Measurements from ENCODE around the gene DOCK1. TPM values are rescaled to one million over a fixed set of nuclear protein-coding genes. Genes with fewer than 3 reads are reported as not detected.

The DOCK1 gene
- total RNA-seq, 1 donor from 2014 or later = 52.7 TPM

DNA sequence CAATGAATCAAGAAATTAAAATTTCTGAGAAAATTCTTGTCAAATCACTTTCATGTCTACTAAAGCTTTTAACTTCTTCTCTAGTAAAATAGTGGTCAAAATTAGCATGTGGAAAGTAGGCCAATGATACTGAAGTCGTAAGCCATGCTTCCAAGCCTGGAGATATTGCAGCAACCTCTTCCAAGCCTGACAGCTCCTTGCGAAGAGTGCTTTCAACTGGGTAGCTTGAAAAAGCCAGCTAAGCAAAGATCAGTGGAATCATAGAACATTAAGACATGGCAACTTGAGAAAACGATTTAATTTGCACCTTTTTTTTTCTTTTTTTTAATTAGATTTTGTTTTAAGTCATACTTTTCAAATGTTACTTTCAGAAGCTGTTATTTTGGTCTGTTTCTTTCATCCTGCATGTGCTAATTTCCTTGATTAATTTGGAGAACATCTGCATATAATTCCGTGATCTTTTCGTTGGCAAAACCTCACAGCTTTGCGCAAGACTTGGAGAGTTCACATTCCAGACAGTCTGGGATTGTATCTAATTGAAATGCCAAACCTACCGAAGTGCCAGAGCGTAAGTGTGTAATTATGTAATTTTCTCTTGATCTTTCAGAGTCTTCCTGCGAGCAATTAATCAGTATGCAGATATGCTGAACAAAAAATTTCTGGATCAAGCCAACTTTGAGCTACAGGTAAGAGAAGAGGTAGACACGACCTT is 433.3 kb downstream of the DOCK1 start:
- H3K4me3 ChIP-seq (ENCODE audit: low read length in 3 of 3) = no peak overlapping the region

DNA sequence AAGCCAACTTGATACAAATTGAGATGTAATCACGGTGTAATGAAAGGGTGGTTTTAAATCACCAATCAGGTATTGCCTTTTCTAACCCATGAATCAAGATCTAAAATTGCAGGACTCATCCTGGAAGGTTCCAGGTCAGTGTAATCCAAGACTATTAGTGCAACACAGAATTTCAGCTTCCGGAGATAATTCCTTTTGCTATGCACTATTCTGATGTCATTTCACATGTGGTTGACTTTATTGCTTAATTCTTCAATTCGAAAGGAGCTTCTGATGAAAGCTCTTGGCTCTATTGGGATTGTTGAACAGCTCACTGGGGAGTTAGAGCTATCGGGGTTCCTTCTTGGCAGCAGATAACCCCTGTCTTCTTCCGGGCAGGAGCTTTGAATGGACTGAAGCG is 438.6 kb downstream of the DOCK1 start:
- H3K27me3 ChIP-seq (ENCODE audit: control insufficient read depth in 3 of 3, insufficient read depth in 3 of 3, low read length in 3 of 3) = no peaks in the 10 kb centered on the region

More for the DNA sequence above, 433.3 kb downstream of the DOCK1 start:
- peaks cover 0 to 3% (median 3%) of the 10 kb centered on the region in 3 donors for H3K4me1 ChIP-seq (ENCODE audit: control insufficient read depth in 3 of 3, insufficient read depth in 3 of 3, low read length in 3 of 3)
- H3K27ac ChIP-seq (ENCODE audit: low read depth, low read length) = no peak overlapping the region
- no peak overlapping the region for H3K9ac ChIP-seq (ENCODE audit: low read depth in 1 of 3, low read length in 3 of 3)
- H3K9me3 ChIP-seq (ENCODE audit: control insufficient read depth in 3 of 3, low read length in 3 of 3) = no peaks in the 10 kb centered on the region
- H3K27me3 ChIP-seq (ENCODE audit: control insufficient read depth in 3 of 3, insufficient read depth in 3 of 3, low read length in 3 of 3) = no peaks in the 10 kb centered on the region
- no peaks in the 10 kb centered on the region for H3K36me3 ChIP-seq (ENCODE audit: control insufficient read depth in 3 of 3, insufficient read depth in 3 of 3, low read length in 3 of 3)

DNA sequence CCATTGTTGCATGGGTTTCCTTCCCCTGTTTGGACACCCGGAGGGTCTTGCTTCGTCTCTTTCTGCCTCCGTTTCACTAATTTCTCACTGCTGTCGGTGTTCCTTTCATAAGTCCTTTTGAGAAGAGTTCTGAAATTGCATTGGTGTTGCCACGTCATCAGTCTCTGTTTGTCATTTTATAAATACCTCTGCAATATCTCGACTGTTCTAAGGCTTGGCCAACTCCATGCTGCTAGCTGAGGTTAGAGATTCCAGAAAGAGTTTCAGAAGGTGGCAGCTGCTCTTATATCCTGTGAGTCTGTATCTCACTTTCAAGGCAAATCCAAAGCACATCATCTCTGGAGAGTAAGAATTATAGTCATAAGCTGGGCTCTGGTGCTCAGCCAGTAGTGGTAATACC is 439.1 kb downstream of the DOCK1 start:
- H3K9me3 ChIP-seq (ENCODE audit: control insufficient read depth in 3 of 3, low read length in 3 of 3) = no peaks in the 10 kb centered on the region
- H3K4me1 ChIP-seq (ENCODE audit: control insufficient read depth in 3 of 3, insufficient read depth in 3 of 3, low read length in 3 of 3) = no peaks in the 10 kb centered on the region
- H3K36me3 ChIP-seq (ENCODE audit: control insufficient read depth in 3 of 3, insufficient read depth in 3 of 3, low read length in 3 of 3) = peaks cover 0 to 5% (median 4%) of the 10 kb centered on the region in 3 donors
- H3K9ac ChIP-seq (ENCODE audit: low read depth in 1 of 3, low read length in 3 of 3) = no peak overlapping the region
- H3K4me3 ChIP-seq (ENCODE audit: low read length in 3 of 3) = no peak overlapping the region
- H3K27me3 ChIP-seq (ENCODE audit: control insufficient read depth in 3 of 3, insufficient read depth in 3 of 3, low read length in 3 of 3) = no peaks in the 10 kb centered on the region
- no peak overlapping the region for H3K27ac ChIP-seq (ENCODE audit: low read depth, low read length)

More for the DNA sequence above, 438.6 kb downstream of the DOCK1 start:
- H3K9ac ChIP-seq (ENCODE audit: low read depth in 1 of 3, low read length in 3 of 3) = no peak overlapping the region
- peaks cover 0 to 5% (median 4%) of the 10 kb centered on the region in 3 donors for H3K36me3 ChIP-seq (ENCODE audit: control insufficient read depth in 3 of 3, insufficient read depth in 3 of 3, low read length in 3 of 3)
- no peaks in the 10 kb centered on the region for H3K4me1 ChIP-seq (ENCODE audit: control insufficient read depth in 3 of 3, insufficient read depth in 3 of 3, low read length in 3 of 3)
- no peaks in the 10 kb centered on the region for H3K9me3 ChIP-seq (ENCODE audit: control insufficient read depth in 3 of 3, low read length in 3 of 3)
- no peak overlapping the region for H3K27ac ChIP-seq (ENCODE audit: low read depth, low read length)
- H3K4me3 ChIP-seq (ENCODE audit: low read length in 3 of 3) = no peak overlapping the region

DNA sequence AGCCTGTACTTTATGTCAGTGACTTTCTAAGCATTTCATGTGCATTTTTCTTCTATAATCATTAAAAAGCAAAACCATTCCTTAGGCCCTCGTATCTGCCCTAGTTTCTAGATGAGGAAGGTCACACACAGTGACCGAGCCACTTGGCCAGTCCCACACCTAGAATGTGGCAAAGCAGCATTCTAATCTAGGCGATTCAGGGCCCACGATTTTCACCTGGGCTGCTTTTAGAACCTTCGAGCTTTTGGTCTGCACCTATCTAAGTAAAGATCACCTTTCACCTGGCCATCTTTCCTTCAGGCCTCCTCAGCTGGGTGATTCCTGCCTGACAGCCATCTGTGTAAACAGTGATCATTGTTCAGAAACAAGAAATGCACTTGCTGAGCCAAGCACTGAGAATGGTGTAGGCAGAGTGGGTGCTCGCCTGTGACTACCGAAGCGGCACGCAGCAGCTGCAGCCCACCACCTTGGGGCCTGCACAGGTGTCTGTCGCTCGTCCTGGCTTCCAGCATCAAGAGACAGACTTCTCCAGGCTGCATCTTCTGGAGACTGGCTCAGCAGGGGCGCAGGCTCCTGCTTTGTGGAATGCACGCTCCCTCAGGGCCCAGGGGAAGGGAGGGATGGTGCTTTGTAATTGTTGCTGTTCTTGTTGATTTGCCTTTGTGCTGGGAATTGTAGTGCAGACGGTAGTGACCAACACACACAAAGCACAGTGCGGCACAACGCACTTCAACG is 440.2 kb downstream of the DOCK1 start:
- no peak overlapping the region for H3K27ac ChIP-seq (ENCODE audit: low read depth, low read length)
- peaks cover 0 to 5% (median 4%) of the 10 kb centered on the region in 3 donors for H3K36me3 ChIP-seq (ENCODE audit: control insufficient read depth in 3 of 3, insufficient read depth in 3 of 3, low read length in 3 of 3)
- H3K9me3 ChIP-seq (ENCODE audit: control insufficient read depth in 3 of 3, low read length in 3 of 3) = no peaks in the 10 kb centered on the region
- no peak overlapping the region for H3K9ac ChIP-seq (ENCODE audit: low read depth in 1 of 3, low read length in 3 of 3)
- no peak overlapping the region for H3K4me3 ChIP-seq (ENCODE audit: low read length in 3 of 3)
- H3K4me1 ChIP-seq (ENCODE audit: control insufficient read depth in 3 of 3, insufficient read depth in 3 of 3, low read length in 3 of 3) = no peaks in the 10 kb centered on the region
- no peaks in the 10 kb centered on the region for H3K27me3 ChIP-seq (ENCODE audit: control insufficient read depth in 3 of 3, insufficient read depth in 3 of 3, low read length in 3 of 3)

DNA sequence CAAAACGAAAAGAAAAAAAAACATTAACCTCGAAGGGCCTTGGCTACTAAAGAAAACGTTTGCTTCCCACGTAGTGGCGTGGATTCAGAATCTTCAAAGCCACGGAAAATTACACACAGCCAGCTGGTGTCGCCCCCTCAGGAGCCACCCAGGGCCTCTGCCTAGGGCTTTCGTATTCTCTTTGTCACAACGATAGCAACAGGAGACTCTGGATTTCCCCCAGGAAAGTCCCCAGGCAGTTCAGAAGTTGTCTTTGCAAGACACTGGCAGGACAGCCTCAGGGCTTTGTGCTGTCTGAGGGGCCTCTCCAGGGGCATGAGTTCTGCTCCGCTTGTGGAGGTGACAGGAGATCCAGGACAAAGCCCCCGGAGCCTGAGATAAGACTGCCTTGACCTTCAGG is 441.4 kb downstream of the DOCK1 start:
- H3K4me3 ChIP-seq (ENCODE audit: low read length in 3 of 3) = no peak overlapping the region
- H3K4me1 ChIP-seq (ENCODE audit: control insufficient read depth in 3 of 3, insufficient read depth in 3 of 3, low read length in 3 of 3) = no peaks in the 10 kb centered on the region
- H3K27ac ChIP-seq (ENCODE audit: low read depth, low read length) = no peak overlapping the region
- peaks cover 0 to 5% (median 4%) of the 10 kb centered on the region in 3 donors for H3K36me3 ChIP-seq (ENCODE audit: control insufficient read depth in 3 of 3, insufficient read depth in 3 of 3, low read length in 3 of 3)
- H3K9ac ChIP-seq (ENCODE audit: low read depth in 1 of 3, low read length in 3 of 3) = no peak overlapping the region
- H3K27me3 ChIP-seq (ENCODE audit: control insufficient read depth in 3 of 3, insufficient read depth in 3 of 3, low read length in 3 of 3) = no peaks in the 10 kb centered on the region
- H3K9me3 ChIP-seq (ENCODE audit: control insufficient read depth in 3 of 3, low read length in 3 of 3) = no peaks in the 10 kb centered on the region

DNA sequence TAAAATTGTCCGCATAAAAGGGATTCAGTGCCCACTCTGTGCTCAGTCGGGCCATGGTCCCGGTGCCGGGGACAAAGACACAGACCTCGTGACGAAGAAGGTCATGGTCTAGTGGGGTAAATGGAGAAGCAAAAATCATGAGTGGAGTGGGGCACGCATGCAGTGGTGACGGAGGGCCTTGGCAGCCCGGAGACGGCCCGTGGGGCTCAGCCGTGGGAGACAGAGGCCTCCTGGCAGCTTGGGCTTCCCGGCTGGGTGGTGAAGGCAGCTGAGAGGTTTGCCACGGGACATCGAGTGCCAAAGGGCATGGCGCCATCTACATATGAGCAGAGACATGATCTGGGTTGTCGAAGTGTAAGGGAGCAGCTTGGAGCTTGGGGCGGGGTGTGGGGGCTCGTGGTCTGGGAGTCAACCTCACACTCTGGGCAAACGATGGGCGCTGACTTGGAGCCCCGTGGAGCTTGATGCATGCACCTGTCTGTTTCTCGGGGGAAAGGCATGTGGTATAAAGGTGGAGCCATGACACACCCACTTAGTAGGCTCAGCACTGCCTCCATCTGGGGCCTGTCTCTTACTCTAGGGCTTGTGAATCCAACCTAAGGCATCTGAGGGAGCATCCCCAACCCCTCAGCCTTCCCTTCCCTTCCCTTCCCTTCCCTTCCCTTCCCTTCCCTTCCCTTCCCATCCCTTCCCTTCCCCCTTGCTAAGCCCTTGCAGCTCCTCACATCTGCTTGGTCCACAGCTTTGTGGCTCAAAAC is 442.2 kb downstream of the DOCK1 start:
- Histone ChIP-seq H3K9ac (ENCODE audit: low read depth in 1 of 3, low read length in 3 of 3) (no peak overlapping the region), H3K27me3 (ENCODE audit: control insufficient read depth in 3 of 3, insufficient read depth in 3 of 3, low read length in 3 of 3) (no peaks in the 10 kb centered on the region), H3K9me3 (ENCODE audit: control insufficient read depth in 3 of 3, low read length in 3 of 3) (no peaks in the 10 kb centered on the region), H3K4me1 (ENCODE audit: control insufficient read depth in 3 of 3, insufficient read depth in 3 of 3, low read length in 3 of 3) (no peaks in the 10 kb centered on the region), H3K36me3 (ENCODE audit: control insufficient read depth in 3 of 3, insufficient read depth in 3 of 3, low read length in 3 of 3) (peaks cover 0 to 5% (median 4%) of the 10 kb centered on the region in 3 donors), H3K27ac (ENCODE audit: low read depth, low read length) (no peak overlapping the region), H3K4me3 (ENCODE audit: low read length in 3 of 3) (no peak overlapping the region)

DNA sequence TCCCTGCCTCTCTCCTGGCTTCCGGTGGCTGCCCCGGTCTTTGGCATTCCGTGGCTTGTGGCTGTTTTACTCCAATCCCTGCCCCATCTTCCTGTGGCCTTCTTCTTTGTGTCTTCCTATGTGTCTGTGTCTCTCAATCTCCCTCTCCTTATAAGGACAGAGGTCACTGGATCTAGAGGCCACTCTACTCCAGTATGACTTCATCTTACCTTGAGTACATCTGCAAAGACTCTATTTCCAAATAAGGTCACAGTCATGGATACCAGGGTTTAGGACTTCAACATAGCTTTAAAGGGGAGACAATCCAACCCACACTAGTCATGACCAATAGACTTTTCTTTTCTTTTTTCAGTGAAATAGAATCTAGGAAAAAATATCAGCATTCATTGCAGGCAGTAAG is 444.5 kb downstream of the DOCK1 start:
- H3K9ac ChIP-seq (ENCODE audit: low read depth in 1 of 3, low read length in 3 of 3) = no peak overlapping the region
- H3K9me3 ChIP-seq (ENCODE audit: control insufficient read depth in 3 of 3, low read length in 3 of 3) = no peaks in the 10 kb centered on the region
- H3K27ac ChIP-seq (ENCODE audit: low read depth, low read length) = no peak overlapping the region
- no peaks in the 10 kb centered on the region for H3K27me3 ChIP-seq (ENCODE audit: control insufficient read depth in 3 of 3, insufficient read depth in 3 of 3, low read length in 3 of 3)
- H3K4me1 ChIP-seq (ENCODE audit: control insufficient read depth in 3 of 3, insufficient read depth in 3 of 3, low read length in 3 of 3) = no peaks in the 10 kb centered on the region
- peaks cover 0 to 2% (median 0%) of the 10 kb centered on the region in 3 donors for H3K36me3 ChIP-seq (ENCODE audit: control insufficient read depth in 3 of 3, insufficient read depth in 3 of 3, low read length in 3 of 3)
- no peak overlapping the region for H3K4me3 ChIP-seq (ENCODE audit: low read length in 3 of 3)

DNA sequence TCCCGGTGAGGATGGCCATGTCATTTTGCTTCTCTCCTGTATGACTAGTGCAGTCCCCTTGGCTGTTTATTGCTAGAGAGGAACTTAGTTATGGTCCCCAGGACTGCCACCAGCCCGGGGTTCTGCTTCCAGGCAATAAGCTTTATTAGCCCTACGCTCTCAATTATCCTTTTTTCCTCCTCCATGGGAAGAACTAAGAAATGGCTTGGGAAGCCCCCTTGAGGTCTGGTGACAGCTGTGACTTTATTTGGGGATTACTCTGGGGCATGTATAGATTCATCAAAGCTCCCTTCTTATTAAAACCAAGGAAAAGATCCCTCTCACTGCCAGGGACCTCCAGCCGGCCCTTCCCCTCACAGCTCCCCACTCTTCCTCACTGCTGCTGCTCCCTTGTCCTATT is 446.3 kb downstream of the DOCK1 start:
- H3K4me3 ChIP-seq (ENCODE audit: low read length in 3 of 3) = no peak overlapping the region
- no peak overlapping the region for H3K27ac ChIP-seq (ENCODE audit: low read depth, low read length)
- H3K36me3 ChIP-seq (ENCODE audit: control insufficient read depth in 3 of 3, insufficient read depth in 3 of 3, low read length in 3 of 3) = peaks cover 0 to 4% (median 0%) of the 10 kb centered on the region in 3 donors

DNA sequence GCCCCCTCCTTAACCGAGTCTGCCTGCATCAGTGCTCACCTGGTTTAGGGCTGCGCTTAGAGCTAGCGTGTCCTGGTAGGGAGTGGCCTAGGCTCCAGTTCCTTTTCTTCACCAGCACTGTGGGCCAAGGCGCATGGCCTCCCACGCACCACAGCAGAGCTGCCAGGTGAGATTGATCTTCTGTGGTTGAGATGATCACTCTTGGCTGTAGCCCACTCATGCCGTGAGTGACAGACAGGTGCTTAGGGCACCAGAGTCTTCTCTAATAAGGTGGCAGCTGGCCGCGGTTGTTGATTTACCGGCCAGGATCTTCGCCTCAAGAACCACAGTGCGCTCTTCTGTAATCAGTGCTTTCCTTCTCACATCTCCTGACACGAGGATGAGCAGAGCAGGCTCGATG is 448.3 kb downstream of the DOCK1 start:
- Histone ChIP-seq H3K9me3 (ENCODE audit: control insufficient read depth in 3 of 3, low read length in 3 of 3) (no peaks in the 10 kb centered on the region), H3K27ac (ENCODE audit: low read depth, low read length) (no peak overlapping the region), H3K27me3 (ENCODE audit: control insufficient read depth in 3 of 3, insufficient read depth in 3 of 3, low read length in 3 of 3) (no peaks in the 10 kb centered on the region), H3K4me3 (ENCODE audit: low read length in 3 of 3) (no peak overlapping the region), H3K4me1 (ENCODE audit: control insufficient read depth in 3 of 3, insufficient read depth in 3 of 3, low read length in 3 of 3) (no peaks in the 10 kb centered on the region), H3K9ac (ENCODE audit: low read depth in 1 of 3, low read length in 3 of 3) (no peak overlapping the region), H3K36me3 (ENCODE audit: control insufficient read depth in 3 of 3, insufficient read depth in 3 of 3, low read length in 3 of 3) (peaks cover 0 to 4% (median 0%) of the 10 kb centered on the region in 3 donors)

More for the DNA sequence above, 446.3 kb downstream of the DOCK1 start:
- no peak overlapping the region for H3K9ac ChIP-seq (ENCODE audit: low read depth in 1 of 3, low read length in 3 of 3)
- no peaks in the 10 kb centered on the region for H3K27me3 ChIP-seq (ENCODE audit: control insufficient read depth in 3 of 3, insufficient read depth in 3 of 3, low read length in 3 of 3)
- no peaks in the 10 kb centered on the region for H3K4me1 ChIP-seq (ENCODE audit: control insufficient read depth in 3 of 3, insufficient read depth in 3 of 3, low read length in 3 of 3)
- H3K9me3 ChIP-seq (ENCODE audit: control insufficient read depth in 3 of 3, low read length in 3 of 3) = no peaks in the 10 kb centered on the region
